PC-9 (cell line): Measurements from ENCODE around the gene TCHHL1. TPM values are rescaled to one million over a fixed set of nuclear protein-coding genes. Genes with fewer than 3 reads are reported as not detected.

Experiments
- BruUV-seq: library from RNA; stranded (reverse); fragments of 400-500 nt; replicated peaks from 2 replicates; lab custom pipeline; 2021; lab: Mats Ljungman, UMichigan
- CTCF ChIA-PET: fragments of 300-600 bp; sonication (Branson Sonifier 250); formaldehyde crosslinking; loops from one replicate; lab custom pipeline; 2022; ENCODE audit warnings: antibody characterized with exemption; lab: Charles Lee
- POLR2A ChIA-PET: fragments of 300-600 bp; sonication (Branson Sonifier 250); formaldehyde crosslinking; loops from one replicate; lab custom pipeline; 2022; ENCODE audit warnings: antibody characterized with exemption; ENCODE audit not compliant: unreplicated experiment; lab: Charles Lee
- DNase-seq, 2 experiments: peaks; one replicate each; pipeline versions ENCODE4 v3.0.0 to v3.0.0-alpha.2; 2015 to 2022; ENCODE audit warnings: mixed read lengths in 1 of 2
- H2AFZ ChIP-seq: fragments of 200-600 bp; sonication (generic); 2 replicates; pipeline ENCODE4 v1.8.1; 2017; ENCODE audit warnings: antibody characterized with exemption
- H3F3A ChIP-seq: fragments of 200-600 bp; sonication (generic); 2 replicates; pipeline ENCODE4 v1.8.1; 2017; ENCODE audit warnings: antibody characterized with exemption, mild to moderate bottlenecking, low read depth; ENCODE audit not compliant: insufficient read depth
- H3K27ac ChIP-seq: fragments of 200-600 bp; sonication (generic); 2 replicates; pipeline ENCODE4 v1.6.1; 2016; ENCODE audit warnings: mixed run types
- H3K27me3 ChIP-seq: fragments of 200-600 bp; sonication (generic); 2 replicates; pipeline ENCODE4 v1.6.1; 2016; ENCODE audit warnings: low read depth, mixed run types; ENCODE audit not compliant: insufficient read depth
- H3K36me3 ChIP-seq: fragments of 200-600 bp; sonication (generic); 2 replicates; pipeline ENCODE4 v1.6.1; 2016; ENCODE audit warnings: low read depth, mixed run types
- H3K4me1 ChIP-seq: fragments of 200-600 bp; sonication (generic); replicated peaks from 2 replicates; pipeline ENCODE4 v1.6.1; 2016; ENCODE audit warnings: mixed run types; ENCODE audit not compliant: insufficient read depth
- H3K4me2 ChIP-seq: fragments of 200-600 bp; sonication (generic); 2 replicates; pipeline ENCODE4 v1.6.1; 2017; ENCODE audit warnings: mixed run types
- H3K4me3 ChIP-seq: fragments of 200-600 bp; sonication (generic); 2 replicates; pipeline ENCODE4 v1.6.1; 2016; ENCODE audit warnings: mixed run types
- H3K79me2 ChIP-seq: fragments of 200-600 bp; sonication (generic); 2 replicates; pipeline ENCODE4 v1.6.1; 2017; ENCODE audit warnings: low read depth, mixed run types
- H3K9me2 ChIP-seq: fragments of 200-600 bp; sonication (generic); 2 replicates; pipeline ENCODE4 v1.8.1; 2017; ENCODE audit warnings: mild to moderate bottlenecking; ENCODE audit not compliant: insufficient read depth
- H3K9me3 ChIP-seq: fragments of 200-600 bp; sonication (generic); 2 replicates; pipeline ENCODE4 v1.8.1; 2016; ENCODE audit warnings: low read depth; ENCODE audit not compliant: insufficient read depth
- H4K20me1 ChIP-seq: fragments of 200-600 bp; sonication (generic); 2 replicates; pipeline ENCODE4 v1.8.1; 2017; ENCODE audit not compliant: insufficient read depth
- CTCF ChIP-seq: fragments of 200-600 bp; sonication (generic); conservative IDR thresholded peaks from 2 replicates; pipeline ENCODE4 v1.6.1; 2017; ENCODE audit warnings: mixed run types, antibody characterized with exemption, mild to moderate bottlenecking, moderate library complexity
- EZH2 ChIP-seq: fragments of 200-600 bp; sonication (generic); IDR thresholded peaks from 2 replicates; pipeline ENCODE4 v1.8.0; 2017; ENCODE audit warnings: antibody characterized with exemption, low read depth
- intact Hi-C: fragments of 100-400 bp; cut with micrococcal nuclease; formaldehyde crosslinking; loops from one replicate; pipeline ENCODE4 v1.10.0; 2022; ENCODE audit not compliant: unreplicated experiment
- total RNA-seq: library from RNA; stranded (reverse); gene quantifications from 2 replicates; pipeline ENCODE4 v1.2.3, GENCODE V29; 2021

Gene TCHHL1
- total RNA-seq, 1 experiment from 2014 or later = not detected

- DNase-seq = no peak
- H3K9me3 ChIP-seq = peaks cover 9% of the 10 kb centered on the region
- H3K36me3 ChIP-seq = no peaks in the 10 kb centered on the region
- no peaks in the 10 kb centered on the region for H3K79me2 ChIP-seq
- no TSS peak for BruUV-seq
- ChIA-PET CTCF (interaction anchor here (0.6 to 1.1 kb wide), 2 partner anchors 53 to 57 kb away, joined by 3 to 17 read pairs; no protein-coding TSS in a partner anchor), POLR2A (interaction anchor here (0.6 to 0.7 kb wide), 5 partner anchors 50 to 185 kb away, joined by 4 to 19 read pairs (median 5); no protein-coding TSS in a partner anchor)
- intact Hi-C loops = no loop called here
- H3K4me3 ChIP-seq = peak overlapping the region; percentile 79
- no peaks in the 10 kb centered on the region for H4K20me1 ChIP-seq
- peaks cover 39% of the 10 kb centered on the region for H3K27me3 ChIP-seq
- peak overlapping the region; percentile 100 for H3K4me2 ChIP-seq
- H3K4me1 ChIP-seq = peaks cover 15% of the 10 kb centered on the region; the same call in 1 of the 2 replicates
- no peak overlapping the region for H3K27ac ChIP-seq
- no peaks in the 10 kb centered on the region for H3K9me2 ChIP-seq
- TF ChIP-seq EZH2 = no peak
- no peak for TF ChIP-seq CTCF
- H3F3A ChIP-seq = peaks cover 15% of the 10 kb centered on the region; the same call in 1 of the 2 replicates
- H2AFZ ChIP-seq = peak overlapping the region; percentile 97
These were observed 21.1 kb upstream of the TCHHL1 start for GRCh38 chr1:152109998-152110294.

GRCh38 chr1:152109231-152109997 lies 20.6 kb upstream of the TCHHL1 start:
- Histone ChIP-seq H3K4me2 (peak overlapping the region; percentile 100), H3K36me3 (no peaks in the 10 kb centered on the region), H3K9me2 (no peaks in the 10 kb centered on the region), H2AFZ (peak overlapping the region; percentile 97), H3F3A (peaks cover 15% of the 10 kb centered on the region; the same call in 1 of the 2 replicates), H4K20me1 (no peaks in the 10 kb centered on the region), H3K9me3 (peaks cover 9% of the 10 kb centered on the region), H3K79me2 (no peaks in the 10 kb centered on the region), H3K4me1 (peaks cover 15% of the 10 kb centered on the region; the same call in 1 of the 2 replicates), H3K27me3 (peaks cover 34% of the 10 kb centered on the region), H3K27ac (no peak overlapping the region), H3K4me3 (peak overlapping the region; percentile 79)
- ChIA-PET CTCF (interaction anchor here (0.6 to 0.9 kb wide), 3 partner anchors 53 to 349 kb away, joined by 3 to 17 read pairs (median 4); no protein-coding TSS in a partner anchor), POLR2A (interaction anchor here (0.5 to 0.7 kb wide), 4 partner anchors 50 to 185 kb away, joined by 3 to 19 read pairs (median 4); no protein-coding TSS in a partner anchor)
- TF ChIP-seq CTCF (no peak), EZH2 (no peak)
- DNase-seq = peak in 1 of 2 experiments; percentile 4
- intact Hi-C loops = no loop called here
- BruUV-seq = no TSS peak

- no peak overlapping the region for H3K27ac ChIP-seq
- peaks cover 29% of the 10 kb centered on the region for H3K27me3 ChIP-seq
- no TSS peak for BruUV-seq
- no peak overlapping the region for H3K4me3 ChIP-seq
- H4K20me1 ChIP-seq = no peaks in the 10 kb centered on the region
- DNase-seq = no peak
- ChIA-PET POLR2A (interaction anchor here (0.5 kb wide), 1 partner anchor 121 kb away, joined by 3 read pairs; no protein-coding TSS in a partner anchor), CTCF (interaction anchor here (0.6 to 0.9 kb wide), 2 partner anchors 78 to 350 kb away, joined by 3 to 4 read pairs; no protein-coding TSS in a partner anchor)
- peaks cover 15% of the 10 kb centered on the region; the same call in 1 of the 2 replicates for H3K4me1 ChIP-seq
- intact Hi-C loops = no loop called here
- H3K9me3 ChIP-seq = peaks cover 9% of the 10 kb centered on the region
- H3K36me3 ChIP-seq = no peaks in the 10 kb centered on the region
- H3K79me2 ChIP-seq = no peaks in the 10 kb centered on the region
- no peak overlapping the region for H2AFZ ChIP-seq
- peak overlapping the region; percentile 100; the same call in 1 of the 2 replicates for H3K4me2 ChIP-seq
- H3F3A ChIP-seq = peaks cover 15% of the 10 kb centered on the region; the same call in 1 of the 2 replicates
- no peaks in the 10 kb centered on the region for H3K9me2 ChIP-seq
- TF ChIP-seq EZH2 (no peak), CTCF (no peak)
These were observed 20.0 kb upstream of the TCHHL1 start for GRCh38 chr1:152108882-152109222.
